Esophagus muscularis mucosa (tissue), 3 donors: Measurements from ENCODE around the gene NOL6.

Source experiments
- CTCF ChIP-seq, 3 experiments: fragments of 200-600 bp in 2 of 3; fragments of 450-650 bp in 1 of 3; sonication (generic) in 2 of 3; IDR thresholded peaks; one replicate each; pipeline ENCODE4 v1.5.1; 2017 to 2019; ENCODE audit warnings: antibody characterized with exemption in 3 of 3, mild to moderate bottlenecking in 2 of 3, moderate library complexity in 1 of 3
- EP300 ChIP-seq: sonication (generic); formaldehyde crosslinking; IDR thresholded peaks from one replicate; pipeline ENCODE4 v1.6.1; 2017; ENCODE audit warnings: antibody characterized with exemption

GRCh38 chr9:33414268-33414667, 59.5 kb downstream of the NOL6 start:
- TF ChIP-seq CTCF (IDR thresholded peaks at IDR 0.05) (no peak), EP300 (no peak)
